Gastrocnemius medialis (tissue), 4 donors: Measurements from ENCODE around the gene KRT8.

Experiments
- CTCF ChIP-seq, 5 experiments: fragments of 450-650 bp in 3 of 5; fragments of 200-600 bp in 2 of 5; sonication (generic) in 2 of 5; IDR thresholded peaks in 4 of 5; conservative IDR thresholded peaks in 1 of 5; 1 replicate in 4 of 5; 2 replicates in 1 of 5; pipeline ENCODE4 v1.5.1; 2016 to 2019; ENCODE audit warnings: antibody characterized with exemption in 5 of 5, mild to moderate bottlenecking in 3 of 5, moderate library complexity in 3 of 5
- POLR2A ChIP-seq, 2 donors: fragments of 450-650 bp; IDR thresholded peaks; one replicate each; pipeline ENCODE4 v1.6.1; 2017; ENCODE audit warnings: antibody characterized with exemption in 2 of 2, mild to moderate bottlenecking in 2 of 2, moderate library complexity in 2 of 2

GRCh38 chr12:52910248-52910883, 5.5 kb upstream of the KRT8 start:
- TF ChIP-seq CTCF (IDR thresholded peaks at IDR 0.05 in 4 of 5, conservative IDR thresholded peaks at IDR 0.05 in 1 of 5), result no peak
- TF ChIP-seq POLR2A (IDR thresholded peaks at IDR 0.05), result no peak
